H4 (cell line): ENCODE measurements around the gene NSFL1C. TPM values are rescaled to one million over a fixed set of nuclear protein-coding genes. Genes with fewer than 3 reads are reported as not detected.
"Not testable (repeated sequence)": the region's sequence is repeated elsewhere in the genome, so short reads cannot be mapped to it uniquely, and the experiment has no call there.

Experiments used
- DNase-seq: peaks from one replicate; pipeline ENCODE4 v3.0.0-alpha.2; 2015; ENCODE audit warnings: low spot score
- total RNA-seq: library from RNA; depleted of rRNA; stranded (reverse); fragments of >200 nt; shearing (Covaris generic); gene quantifications from 2 replicates; pipeline ENCODE4 v1.2.3, GENCODE V29; 2014; rRNA removed

Gene NSFL1C
- 31.9 and 38.2 TPM in 2 replicates for total RNA-seq

- DNase-seq = peak; percentile 82
These were observed at the start of gene NSFL1C for GRCh38 chr20:1466211-1467081. TSS of gene NSFL1C (minus strand) at chr20:1466849. CDS start at chr20:1466824, 25 bp downstream.

DNA sequence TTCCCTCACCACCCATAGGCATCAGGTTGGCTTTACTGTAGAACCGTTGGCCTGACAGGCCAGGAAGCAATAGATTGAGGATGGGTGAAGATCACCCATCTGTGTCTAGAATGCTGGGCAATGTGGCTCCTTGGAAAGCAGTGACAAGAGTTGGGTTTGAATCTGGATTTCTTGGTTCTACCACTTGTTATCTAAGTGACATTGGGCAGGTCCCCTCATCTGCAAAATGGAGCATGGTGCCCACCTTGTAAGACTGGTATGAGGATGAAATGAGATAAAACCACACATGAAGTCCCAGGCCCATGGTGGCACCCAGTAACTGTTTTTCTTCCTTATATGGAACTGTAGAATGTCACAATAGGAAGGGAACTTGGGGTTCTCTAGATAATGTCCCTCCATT, 47.2 kb upstream of the NSFL1C start:
- DNase-seq = no peak

DNA sequence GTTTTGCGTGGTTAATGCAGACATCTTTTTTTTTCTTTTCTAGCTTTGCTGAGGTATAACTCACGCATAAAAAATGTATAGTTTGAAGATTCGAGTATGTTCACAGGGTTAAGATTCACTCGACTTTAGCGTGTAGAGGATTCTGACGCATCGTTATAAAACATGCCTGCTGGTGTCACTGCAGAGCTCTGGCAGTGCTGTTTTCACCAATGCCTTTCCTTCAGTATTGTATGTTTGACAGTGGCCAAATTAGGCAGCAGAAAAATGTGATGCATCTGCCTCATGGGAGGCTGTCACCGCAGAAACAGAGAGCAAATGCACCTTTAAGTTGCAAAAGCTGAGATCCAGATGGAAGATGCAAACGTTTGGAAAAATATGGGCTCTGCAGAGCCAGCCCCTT, 42.6 kb upstream of the NSFL1C start:
- DNase-seq = peak; percentile 18

DNA sequence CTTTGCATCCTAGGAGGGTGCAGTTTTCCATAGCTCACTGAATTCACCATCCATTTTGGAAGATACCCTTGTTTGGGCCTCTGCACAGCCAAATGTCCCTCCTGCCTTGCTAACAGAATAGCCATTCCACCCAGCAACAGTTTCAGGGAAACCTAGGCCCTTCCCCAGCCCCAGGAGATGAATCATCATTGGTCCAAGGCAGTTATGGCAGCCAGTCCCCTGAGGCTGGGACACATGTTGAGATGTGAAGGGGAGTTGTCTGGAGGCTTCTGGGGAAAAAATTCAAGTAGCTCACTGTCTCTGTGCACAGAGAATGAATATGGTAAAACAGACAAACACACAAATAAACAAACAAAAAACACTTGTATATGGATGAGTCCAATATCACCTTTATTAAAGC, 41.9 kb upstream of the NSFL1C start:
- no peak for DNase-seq

DNA sequence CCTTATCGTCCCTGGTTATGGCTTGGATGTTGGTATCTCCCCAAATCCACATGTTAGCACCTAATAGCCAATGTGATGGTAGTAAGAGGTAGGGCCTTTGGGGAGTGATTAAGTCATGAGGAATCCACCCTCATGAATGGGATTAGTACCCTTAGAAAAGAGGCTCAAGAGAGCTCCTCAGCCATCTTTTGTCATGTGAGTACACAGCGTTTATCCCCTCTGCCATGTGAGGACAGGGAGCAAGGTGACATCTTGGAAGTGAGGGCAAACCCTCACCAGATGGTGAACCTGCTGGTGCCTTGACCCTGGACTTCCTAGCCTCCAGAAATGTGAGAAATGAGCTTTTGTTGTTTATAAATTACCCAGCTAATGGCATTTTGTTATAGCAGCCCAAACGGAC, 40.6 kb upstream of the NSFL1C start:
- no peak for DNase-seq

DNA sequence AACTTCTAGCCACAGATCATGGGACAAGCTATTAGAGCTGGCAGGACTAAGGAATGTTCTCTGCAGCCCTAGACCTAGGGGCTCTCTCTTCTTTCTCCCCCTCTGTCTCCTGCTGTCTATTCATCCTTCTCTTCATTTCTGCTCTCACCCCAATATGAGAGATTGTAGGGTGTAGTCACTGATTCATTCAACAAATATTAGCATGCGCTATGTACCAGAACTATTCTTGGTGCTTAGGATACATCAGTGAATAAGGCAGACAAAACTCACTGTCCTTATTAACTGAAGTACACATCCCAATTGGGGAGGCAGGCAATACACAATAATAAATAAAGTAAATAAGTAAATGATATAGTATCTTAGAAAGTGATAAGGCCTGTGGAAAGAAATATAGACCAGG, 39.2 kb upstream of the NSFL1C start:
- no peak for DNase-seq

GRCh38 chr20:1505361-1505760, 38.7 kb upstream of the NSFL1C start:
- no peak for DNase-seq

DNA sequence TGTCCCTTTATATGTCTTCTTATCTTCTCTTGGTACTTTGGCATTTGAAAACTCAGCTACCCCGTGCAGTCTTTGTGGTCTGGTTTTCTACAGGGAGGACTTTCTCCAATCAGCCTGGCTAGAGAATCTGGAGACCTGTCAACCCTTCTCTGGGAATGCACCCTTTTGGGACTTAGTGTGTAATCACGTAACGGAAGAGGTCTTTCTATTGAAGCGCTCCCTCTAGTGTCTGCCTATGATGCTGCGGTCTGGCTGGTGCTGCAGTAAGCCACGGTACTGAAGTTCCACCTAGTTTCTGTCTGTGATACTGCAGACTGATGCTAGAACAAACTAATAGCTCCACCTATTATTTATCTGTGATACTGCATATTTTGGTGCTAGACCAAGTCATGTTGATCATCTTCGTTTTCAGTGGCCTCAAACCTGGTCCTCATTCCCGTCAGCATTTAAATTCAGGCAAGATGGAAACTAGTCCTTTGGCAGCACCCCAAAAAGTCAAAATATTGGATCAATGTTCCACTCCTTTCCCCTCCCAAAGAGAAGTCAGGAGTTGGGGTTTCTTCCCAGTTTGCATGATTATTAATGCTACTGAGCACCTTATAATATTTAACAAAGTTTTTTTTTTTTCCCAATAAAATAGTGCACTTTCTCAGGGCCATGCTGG, 37.0 kb upstream of the NSFL1C start:
- peak; percentile 93 for DNase-seq

DNA sequence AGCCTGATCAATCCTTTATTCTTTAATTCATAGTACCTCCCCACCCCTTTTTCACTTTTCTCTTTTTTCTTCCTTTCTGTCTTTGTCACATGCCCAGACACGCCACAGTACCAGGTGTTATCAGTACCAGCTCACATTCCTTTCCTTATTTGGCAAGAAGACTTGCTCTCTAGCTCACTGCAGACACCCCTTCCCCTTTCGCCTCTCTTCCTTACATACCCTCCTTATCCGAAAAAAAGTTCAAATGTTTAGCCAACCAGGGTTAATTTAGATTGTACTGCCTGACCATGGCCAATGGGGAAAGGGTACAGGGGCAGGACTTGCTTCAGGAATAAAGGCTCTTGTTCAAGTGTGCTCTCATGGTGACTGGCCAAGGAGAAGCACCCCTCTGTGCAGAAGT, 33.8 kb upstream of the NSFL1C start:
- no peak for DNase-seq

- no peak for DNase-seq
These were observed 33.1 kb upstream of the NSFL1C start for GRCh38 chr20:1499528-1500420.

GRCh38 chr20:1497371-1497770, 30.7 kb upstream of the NSFL1C start:
- DNase-seq = not testable (repeated sequence)

DNA sequence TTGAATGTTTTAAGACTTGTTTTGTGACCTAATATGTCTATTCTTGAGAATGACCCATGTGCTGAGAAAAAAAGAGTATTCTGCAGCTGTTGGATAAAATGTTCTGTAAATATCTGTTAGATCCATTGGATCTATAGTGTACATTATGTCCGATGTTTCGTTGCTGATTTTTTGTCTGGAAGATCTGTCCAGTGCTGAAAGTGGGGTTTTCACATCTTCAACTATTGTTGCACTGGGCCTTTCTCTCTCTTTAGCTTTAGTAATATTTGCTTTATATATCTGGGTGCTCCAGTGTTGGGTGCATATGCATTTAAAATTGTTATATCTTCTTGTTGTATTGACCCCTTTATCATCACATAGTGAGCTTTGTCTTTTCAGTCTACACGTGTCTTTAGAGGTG, 30.3 kb upstream of the NSFL1C start:
- no peak for DNase-seq

- DNase-seq = no peak
These were observed 27.8 kb upstream of the NSFL1C start for GRCh38 chr20:1494436-1494835.

DNA sequence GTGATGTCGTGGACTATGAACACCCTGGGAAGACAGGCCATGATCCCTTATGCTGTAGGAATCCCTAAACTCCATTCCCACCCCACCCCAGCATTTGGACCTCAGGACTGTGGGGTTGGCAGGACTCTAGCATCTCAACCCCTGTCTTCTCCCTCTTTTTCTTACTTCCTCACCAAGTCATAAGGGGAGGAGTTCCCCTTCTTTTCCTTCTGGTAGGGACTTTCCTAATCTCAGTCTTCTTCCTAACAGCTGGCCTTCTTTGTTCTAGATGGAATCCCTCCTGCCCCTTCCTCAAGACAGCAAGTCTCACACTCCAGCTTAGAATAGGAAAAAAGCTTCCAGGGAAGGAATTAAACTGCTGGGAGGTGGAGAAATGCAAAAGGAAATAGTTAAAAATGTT, 26.9 kb upstream of the NSFL1C start:
- no peak for DNase-seq

- no peak for DNase-seq
These were observed 25.4 kb upstream of the NSFL1C start for GRCh38 chr20:1491860-1492642.

- no peak for DNase-seq
These were observed 24.7 kb upstream of the NSFL1C start, which contains the start of gene SIRPB2 for GRCh38 chr20:1491281-1491840. TSS of gene SIRPB2 (minus strand) at chr20:1491420. CDS start at chr20:1491359, 61 bp downstream.

GRCh38 chr20:1490643-1491195, 24.1 kb upstream of the NSFL1C start:
- no peak for DNase-seq

DNA sequence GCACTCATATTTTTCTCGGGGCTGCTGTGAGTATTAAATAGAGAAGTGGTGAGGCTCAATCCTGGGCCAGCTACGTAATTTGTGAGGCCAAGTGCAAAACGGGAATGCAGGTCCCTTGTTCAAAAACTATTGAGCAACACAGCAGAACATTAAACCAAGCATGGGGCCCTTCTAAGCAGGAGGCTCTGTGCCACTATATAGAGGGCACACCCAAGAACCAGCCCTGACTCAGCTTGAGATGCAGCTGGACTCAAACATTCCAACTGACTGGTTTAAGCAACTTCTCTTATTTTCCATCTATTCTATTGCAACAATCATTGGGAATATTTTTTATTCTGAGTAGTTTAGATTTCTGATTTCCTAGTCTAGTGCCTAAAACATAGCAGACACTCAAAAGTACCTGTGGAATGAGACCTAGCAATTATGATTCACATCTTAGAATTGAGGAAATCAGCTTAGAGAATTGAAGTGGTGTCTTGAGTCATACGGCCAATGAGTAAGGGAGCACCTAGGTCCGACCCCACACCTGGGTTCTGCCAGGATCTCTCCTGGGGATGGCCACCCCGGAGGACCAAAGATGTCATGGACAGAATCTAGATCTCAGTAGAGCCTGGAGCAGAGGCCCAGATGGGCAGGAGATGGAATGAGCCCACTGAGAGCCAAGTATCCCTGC, 23.3 kb upstream of the NSFL1C start:
- no peak for DNase-seq

- DNase-seq = no peak
These were observed 22.7 kb upstream of the NSFL1C start for GRCh38 chr20:1489325-1489724.

DNA sequence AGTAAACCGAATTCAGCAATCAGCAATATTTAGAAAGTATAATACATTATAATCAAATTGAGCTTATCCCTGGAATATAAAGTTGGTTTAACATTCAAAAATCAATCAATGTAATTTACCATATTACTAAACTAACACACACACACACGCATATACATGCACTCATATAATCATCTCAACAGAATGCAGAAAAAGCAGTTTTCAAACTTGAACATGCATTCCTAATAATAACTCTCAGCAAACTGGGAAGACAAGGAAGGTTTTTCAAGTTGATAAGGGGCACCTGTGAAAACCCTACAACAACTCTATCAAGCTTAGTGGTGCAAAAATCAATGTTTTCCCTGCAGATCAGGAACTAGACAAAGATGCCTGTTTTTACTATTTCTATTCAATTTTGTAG, 19.9 kb upstream of the NSFL1C start:
- no peak for DNase-seq
